Endometrial microvascular endothelial cells (primary cell): ENCODE results near the gene KIF14. TPM values are rescaled to one million over a fixed set of nuclear protein-coding genes. Genes with fewer than 3 reads are reported as not detected.
"Not testable (repeated sequence)": the region's sequence is repeated elsewhere in the genome, so short reads cannot be mapped to it uniquely, and the experiment has no call there.

Experiments used
- in situ Hi-C: cut with HindIII; loops from 2 replicates; pipeline ENCODE4 v1.10.0; 2017; ENCODE audit warnings: low sequenced_read_pairs, low pct_unique_long_range_greater_than_20kb; ENCODE audit errors: inconsistent ontology term
- total RNA-seq: library from RNA; depleted of rRNA; stranded (reverse); fragments of >200 nt; gene quantifications from one replicate; pipeline ENCODE4 v1.2.3, GENCODE V29; 2015; ENCODE audit errors: inconsistent ontology term

KIF14 gene
- total RNA-seq, 1 donor from 2014 or later = 11.4 TPM

DNA sequence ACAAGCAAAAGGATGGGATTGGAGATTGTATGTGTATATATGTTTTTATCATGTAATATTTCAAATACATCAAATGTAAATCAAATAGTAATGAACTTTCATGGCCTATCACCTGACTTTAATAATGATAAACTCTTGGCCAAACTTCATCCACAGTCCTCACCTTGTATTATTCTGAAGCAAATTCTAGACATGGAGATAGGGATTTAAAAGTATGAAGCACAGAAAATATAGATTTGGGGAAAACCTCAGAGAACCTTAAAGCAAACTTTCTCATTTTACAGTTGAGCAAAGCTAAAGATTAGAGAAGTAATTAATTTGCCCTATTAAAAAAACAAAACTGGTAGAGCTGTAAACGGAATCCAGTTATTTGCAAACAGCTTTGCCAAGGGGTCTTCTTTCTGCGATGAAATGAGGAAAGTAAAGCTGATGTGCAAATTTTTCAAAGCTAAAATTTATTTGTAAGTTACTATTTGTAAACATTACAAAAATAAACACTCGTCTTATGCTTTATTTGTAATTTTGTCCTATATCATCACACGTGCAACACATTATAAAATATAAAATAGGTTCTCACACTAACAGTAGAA is 19.9 kb upstream of the KIF14 start:
- in situ Hi-C loops = no loop called here

DNA sequence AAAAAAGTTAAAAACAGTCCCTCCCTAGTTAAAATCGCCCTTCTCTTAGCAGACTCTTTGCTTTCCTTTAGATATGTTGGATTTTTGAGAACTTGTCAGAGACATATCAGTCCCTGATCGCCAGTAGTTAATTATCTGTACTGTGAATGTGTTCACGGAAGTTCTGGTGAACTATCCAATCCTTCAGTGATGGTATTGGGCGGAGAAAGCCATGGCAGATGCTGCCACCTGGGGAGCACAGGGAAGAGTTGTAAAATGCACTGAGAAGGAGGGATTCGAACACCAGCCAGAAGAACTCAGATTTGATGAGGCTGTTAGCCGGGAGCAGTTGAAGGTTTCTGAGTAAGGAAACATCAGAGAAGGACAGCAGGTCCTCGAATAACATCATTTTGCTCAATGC is 17.5 kb upstream of the KIF14 start:
- in situ Hi-C loops = no loop called here

DNA sequence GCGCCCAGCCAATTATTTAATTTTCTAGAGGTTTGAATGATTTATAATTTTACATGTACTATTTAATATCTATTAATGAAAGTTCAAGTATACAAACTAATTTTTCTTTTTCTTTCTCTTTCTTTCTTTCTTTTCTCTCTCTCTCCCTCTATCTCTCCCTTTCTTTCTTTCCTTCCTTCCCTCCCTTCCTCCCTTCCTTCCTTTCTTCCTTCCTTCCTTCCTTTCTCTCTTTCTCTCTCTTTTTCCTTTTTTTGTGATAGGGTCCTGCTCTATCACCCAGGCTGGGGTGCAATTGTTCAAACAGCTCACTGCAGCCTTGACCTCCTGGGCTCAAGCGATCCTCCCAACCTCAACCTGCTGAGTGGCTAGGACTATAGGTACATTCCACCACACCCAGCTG is 16.1 kb upstream of the KIF14 start:
- in situ Hi-C loops = no loop called here

DNA sequence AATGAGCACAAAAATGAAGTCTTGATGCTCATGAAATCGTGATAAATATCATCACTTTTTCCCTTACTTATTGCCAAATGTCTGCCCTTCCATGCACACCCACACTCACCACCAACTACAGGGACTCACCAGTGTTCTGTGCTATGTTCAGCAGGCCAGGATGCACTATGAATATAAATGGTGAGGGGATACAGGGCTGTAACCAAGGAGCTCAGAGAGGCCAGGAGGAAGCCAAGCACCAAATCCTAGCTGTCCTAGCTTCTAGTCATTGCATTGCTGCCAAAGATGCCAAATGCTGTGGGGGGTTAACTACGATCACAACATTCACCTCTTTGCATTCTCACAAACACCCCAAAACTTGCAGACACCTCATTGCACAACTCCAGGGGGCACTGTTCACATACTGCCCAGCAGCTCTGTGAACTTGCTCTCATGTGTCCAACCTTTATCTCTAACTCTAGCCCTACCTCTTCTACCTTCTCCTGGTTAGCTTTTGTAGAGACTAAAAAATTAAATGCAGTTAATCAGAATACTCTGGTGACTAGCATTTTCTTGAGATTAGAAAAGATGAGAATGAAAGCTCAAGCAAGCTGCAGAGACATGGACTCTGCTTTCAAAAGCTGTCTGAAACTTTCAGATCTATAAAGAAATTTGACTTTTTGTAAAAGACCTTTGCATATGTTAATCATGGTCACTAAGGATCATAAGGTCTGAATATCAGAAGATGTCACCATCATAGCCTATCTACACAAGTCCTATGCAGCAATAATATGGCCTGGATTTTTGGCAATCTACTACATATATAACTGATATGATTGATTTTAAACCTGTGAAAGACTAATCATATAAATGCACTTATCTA is 13.9 kb upstream of the KIF14 start:
- in situ Hi-C loops = no loop called here

DNA sequence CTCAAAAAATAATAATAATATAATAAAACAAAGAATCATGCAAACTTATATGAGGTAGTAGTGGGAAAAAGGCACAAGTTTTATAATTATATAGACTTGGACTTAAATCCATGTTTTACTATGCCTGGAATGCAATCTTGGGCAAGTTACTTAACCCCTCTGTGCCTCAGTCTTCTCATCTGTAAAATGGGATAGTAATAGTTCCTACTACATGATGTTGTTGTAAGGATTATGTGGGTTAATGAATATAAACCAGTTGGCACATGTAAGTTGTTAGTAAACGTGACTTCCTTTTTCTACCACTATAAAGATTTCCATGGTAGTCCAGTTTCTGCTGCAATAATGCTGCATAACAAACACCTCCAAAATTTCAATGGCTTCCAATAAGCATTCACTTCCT is 10.8 kb upstream of the KIF14 start:
- in situ Hi-C loops = no loop called here

DNA sequence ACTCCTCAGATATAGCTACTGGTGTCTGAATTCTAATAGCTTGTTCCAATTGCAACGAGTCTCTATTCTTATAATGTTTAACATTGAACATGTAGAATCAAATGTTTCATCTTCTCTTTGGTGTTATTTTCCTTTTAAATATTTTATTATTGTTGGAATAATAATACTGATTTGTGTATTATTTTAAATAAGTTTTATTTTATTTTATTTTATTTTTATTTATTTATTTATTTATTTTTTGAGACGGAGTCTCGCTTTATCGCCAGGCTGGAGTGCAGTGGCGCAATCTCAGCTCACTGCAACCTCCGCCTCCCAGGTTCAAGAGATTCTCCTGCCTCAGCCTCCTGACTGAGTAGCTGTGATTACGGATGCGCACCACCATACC is 10.0 kb upstream of the KIF14 start:
- in situ Hi-C loops = not testable (repeated sequence)

DNA sequence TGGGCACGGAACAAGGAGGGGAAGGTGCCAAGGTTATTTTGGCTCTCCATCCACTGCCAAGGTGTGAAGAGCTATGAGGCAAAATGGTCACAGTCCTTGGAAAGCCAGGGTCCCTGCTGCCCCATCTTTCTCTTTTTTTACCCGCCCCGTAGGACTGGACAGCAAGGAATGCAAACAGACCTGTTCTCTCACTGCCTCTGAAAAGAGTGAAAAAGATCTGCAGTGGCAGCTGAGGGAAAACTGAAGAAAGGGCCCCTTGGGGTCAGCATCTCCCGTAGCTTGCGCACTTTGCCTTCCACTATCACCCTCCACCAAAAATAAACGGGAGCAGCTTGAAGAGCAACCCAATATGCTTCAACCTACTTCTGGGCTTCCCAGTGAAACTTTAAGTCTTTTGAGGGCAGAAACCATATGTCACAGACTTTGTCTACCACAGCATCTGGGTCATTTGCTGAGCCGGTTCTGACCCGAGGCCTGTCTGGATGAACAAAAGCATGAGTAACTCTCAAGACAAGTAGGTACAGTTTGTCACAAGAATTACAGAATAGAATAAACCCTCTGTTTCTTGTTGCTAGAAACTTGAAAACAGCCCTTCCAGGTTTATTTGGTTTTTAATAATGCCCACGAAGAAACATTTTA is 9.4 kb upstream of the KIF14 start:
- in situ Hi-C loops = no loop called here

DNA sequence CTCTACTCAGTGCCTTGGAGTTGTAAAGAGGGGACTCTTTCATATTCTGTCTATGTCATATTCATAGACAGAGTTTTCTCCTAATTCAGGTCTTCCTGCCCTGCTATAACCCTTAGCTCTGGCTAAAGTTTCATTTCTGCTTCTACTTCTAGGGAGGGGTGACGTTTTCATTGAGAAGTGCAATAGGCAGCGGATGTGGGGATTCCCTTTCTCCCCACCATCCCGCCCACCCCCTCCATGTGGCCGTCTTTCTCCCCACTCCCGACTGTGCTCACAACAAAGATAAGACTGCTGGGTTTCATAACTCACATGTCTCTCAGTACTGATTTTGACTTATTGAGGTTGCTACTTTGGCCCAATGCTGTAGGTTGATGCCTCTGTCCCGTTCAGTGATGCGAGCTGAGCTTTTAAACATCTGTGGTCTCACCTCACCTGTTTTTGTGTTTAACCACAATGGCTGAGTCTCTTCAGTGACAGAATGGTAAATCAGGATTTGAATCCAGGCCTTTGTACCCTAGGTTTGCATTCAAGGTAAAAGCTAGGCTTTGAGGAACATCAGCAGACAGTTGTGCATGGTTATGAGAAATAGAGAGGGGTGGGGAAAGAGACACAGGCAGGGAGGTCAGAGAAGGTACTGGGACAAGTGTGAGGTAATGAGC is 7.8 kb upstream of the KIF14 start:
- in situ Hi-C loops = no loop called here

DNA sequence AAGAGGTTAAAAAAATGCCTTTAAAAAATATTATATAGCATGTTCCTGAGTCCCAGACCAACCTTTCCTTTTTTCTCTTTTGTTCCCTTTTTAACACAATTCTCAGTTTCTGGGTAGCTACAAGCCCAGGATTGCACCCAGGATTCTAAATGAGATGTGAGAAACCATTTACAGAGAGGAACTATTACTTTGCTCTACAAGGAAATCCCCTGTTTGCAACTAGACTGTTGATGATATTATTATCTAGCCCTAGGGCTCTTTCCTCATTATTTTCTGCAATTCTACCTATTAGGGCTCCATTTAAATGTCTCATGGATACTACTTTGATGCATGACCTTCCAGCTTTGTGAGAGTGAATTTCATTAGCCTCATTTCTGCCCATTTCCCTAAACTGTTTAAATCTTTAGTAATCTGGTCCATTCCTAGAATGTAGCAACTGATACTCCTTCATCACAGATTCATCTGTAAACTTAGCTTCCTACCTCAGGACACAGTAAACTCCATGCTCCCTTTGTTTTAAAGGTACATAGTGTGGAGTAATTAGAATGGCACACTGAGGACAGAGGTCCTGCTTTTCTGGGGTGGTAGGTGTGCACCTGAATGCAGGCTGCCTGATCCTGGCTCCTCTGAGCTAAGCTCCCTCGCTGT is 7.1 kb upstream of the KIF14 start:
- in situ Hi-C loops = no loop called here

- in situ Hi-C loops = no loop called here
Measured at GRCh38 chr1:200626853-200627534, 6.4 kb upstream of the KIF14 start.

DNA sequence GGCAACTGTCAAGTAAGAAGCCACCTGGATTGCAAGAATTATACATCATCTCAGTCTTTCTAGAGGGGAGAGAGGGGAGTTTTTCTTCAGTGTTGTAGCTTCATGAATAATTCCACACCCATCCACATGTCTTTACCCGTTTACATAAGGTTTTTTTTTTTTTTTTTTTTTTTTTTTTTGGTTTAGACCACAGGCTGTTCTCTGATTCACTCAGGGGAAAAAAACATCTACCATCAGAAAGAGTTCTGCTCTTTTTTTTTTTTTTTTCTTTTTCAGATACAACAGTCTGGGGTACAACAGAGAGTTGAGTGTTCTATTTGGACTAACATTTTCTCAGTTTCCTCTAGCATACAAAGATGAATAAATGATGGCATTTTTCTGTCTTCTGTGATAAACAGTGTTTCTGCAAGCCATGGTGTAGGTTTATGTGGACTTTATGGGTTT is 4.9 kb upstream of the KIF14 start:
- in situ Hi-C loops = no loop called here

DNA sequence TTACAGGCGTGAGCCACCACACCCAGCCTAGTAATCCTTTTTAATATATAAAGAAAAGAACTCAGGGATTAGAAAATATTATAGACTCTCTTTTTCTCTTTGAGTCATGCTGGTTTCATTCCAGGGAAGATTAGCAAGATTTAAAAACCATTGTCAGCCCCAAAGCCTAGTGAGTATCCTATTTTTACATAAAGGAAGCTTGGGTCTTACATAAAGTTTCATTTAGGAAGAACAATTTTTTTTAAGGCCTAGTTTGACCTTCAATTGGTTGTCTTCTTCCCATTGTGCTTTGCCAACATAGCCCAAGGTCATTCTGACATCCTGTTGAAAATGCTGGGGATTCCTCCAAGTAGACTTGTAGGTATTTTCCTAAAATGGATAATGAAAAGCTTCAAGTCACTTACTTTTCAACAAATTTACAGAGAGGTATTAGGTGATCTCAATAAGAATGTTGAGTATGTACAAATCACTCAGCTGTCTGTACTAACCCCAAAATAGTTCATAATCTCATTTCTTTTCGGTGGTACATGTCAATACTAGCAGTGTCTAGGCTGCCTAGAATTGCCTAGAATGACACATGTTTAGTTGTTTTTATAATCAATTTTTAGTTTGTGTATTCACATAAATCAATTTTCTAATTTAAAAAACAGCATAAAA is 4.3 kb upstream of the KIF14 start:
- in situ Hi-C loops = no loop called here

DNA sequence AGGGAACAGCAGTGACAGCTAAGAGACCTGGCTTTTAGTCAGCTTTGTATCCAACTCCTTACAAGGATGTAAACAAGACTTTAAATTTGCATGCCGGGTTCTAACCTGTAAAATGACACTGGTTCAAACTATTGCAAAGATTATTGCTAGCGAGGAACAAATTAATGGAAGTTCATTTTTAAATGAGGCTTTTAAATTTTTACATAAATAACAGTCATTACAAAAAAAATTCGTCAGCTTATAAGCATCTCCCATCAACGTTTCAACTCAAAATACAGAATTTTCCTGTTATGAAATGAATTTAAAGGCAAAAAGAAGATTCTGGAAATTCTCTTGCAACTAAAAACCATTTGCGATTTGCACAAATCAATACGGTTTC is 668 bp downstream of the KIF14 start:
- in situ Hi-C loops = no loop called here

DNA sequence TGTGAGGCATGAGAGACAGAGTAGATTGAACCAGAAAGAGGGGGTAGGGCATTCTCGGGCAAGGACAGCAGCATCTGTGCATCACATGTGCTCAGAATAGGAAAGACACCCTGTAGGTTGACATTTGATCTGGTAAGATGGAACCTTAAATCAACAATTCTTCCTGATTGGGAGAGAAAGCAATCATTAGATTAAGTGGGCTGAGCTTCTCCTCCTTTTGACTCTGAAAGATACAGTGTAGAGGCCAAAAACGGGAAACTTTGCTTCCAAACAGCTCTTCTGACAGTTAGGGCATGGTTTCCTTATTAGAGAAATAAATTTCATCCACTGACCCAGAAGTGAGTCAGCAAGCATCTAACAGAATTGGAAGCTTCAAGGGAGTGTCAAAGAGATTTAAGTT is 9.7 kb downstream of the KIF14 start:
- in situ Hi-C loops = no loop called here

DNA sequence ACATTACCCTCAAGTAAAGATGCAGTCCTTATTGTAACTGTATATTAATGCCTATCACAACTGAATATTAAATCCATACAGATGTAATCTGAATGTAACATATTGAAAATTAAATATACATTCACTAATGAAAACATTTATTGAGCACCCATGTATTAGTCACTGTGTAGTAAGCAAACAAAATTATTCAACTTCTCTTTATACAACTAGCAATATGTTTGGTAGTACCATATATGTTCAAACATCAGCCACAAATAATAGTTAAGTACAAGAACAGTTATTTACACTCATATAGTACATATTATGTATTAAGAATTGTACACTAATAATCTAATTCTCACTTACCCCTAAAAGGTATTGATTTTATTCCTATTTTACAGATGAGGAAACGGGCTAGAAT is 17.9 kb downstream of the KIF14 start:
- in situ Hi-C loops = no loop called here

- in situ Hi-C loops = no loop called here
Measured at GRCh38 chr1:200590001-200590400, 30.6 kb downstream of the KIF14 start.

- in situ Hi-C loops = no loop called here
Measured at GRCh38 chr1:200588698-200589097, 31.9 kb downstream of the KIF14 start.

DNA sequence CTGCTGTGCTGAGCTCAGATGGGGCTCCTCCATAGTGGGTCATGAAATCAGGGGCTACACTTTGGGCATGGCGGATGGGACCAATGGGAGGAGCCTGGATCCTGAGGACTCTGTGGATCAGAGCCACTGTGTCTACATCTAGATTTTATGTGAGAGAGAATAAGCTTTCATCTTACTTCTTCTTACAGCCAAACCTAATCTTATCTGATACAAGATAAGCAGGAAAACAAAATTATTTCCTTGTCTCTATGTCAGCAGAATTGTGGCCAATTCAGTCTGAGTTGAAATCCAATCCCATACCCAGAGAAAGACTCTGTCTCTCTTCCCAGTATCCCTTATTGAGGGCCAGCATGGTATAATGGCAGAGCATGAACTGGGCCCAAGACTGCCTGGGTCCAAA is 56.2 kb downstream of the KIF14 start:
- in situ Hi-C loops = no loop called here
